ENCODE data around the gene YIPF1.
A peak's percentile ranks its signal among the peaks of the same experiment; 100 is the strongest.
"Not testable (repeated sequence)": the region's sequence is repeated elsewhere in the genome, so short reads cannot be mapped to it uniquely, and the experiment has no call there.

YIPF1 gene

GRCh38 chr1:53819387-53819786 lies 70.2 kb downstream of the YIPF1 start:
- DNase-seq (ENCODE audit: low read depth, low spot score): no peak
- no peak for TF ChIP-seq CTCF (IDR thresholded peaks at IDR 0.05; ENCODE audit: low read depth, low read length)
- H3K4me3 ChIP-seq (ENCODE audit: low read depth, low read length): no peak overlapping the region
- in situ Hi-C loops (cut with HindIII; ENCODE audit: low sequenced_read_pairs): no loop called here

- in situ Hi-C loops (cut with HindIII; ENCODE audit: low sequenced_read_pairs); DNase-seq (ENCODE audit: low read depth, low spot score); H3K4me3 ChIP-seq (ENCODE audit: low read depth, low read length): not testable (repeated sequence)
Measured at GRCh38 chr1:53816584-53816983, 73.0 kb downstream of the YIPF1 start.

- H3K4me3 ChIP-seq (ENCODE audit: low read depth, low read length); DNase-seq (ENCODE audit: low read depth, low spot score); in situ Hi-C loops (cut with HindIII; ENCODE audit: low sequenced_read_pairs): not testable (repeated sequence)
Measured at GRCh38 chr1:53815484-53815883, 74.1 kb downstream of the YIPF1 start.

- no peak for DNase-seq (ENCODE audit: low read depth, low spot score)
- no peak overlapping the region for H3K4me3 ChIP-seq (ENCODE audit: low read depth, low read length)
- peak; percentile 12 for TF ChIP-seq CTCF (IDR thresholded peaks at IDR 0.05; ENCODE audit: low read depth, low read length)
- in situ Hi-C loops (cut with HindIII; ENCODE audit: low sequenced_read_pairs): no loop called here
Measured at GRCh38 chr1:53811414-53811851, 78.2 kb downstream of the YIPF1 start.

GRCh38 chr1:53810497-53810896 lies 79.1 kb downstream of the YIPF1 start:
- H3K4me3 ChIP-seq (ENCODE audit: low read depth, low read length): no peak overlapping the region
- in situ Hi-C loops (cut with HindIII; ENCODE audit: low sequenced_read_pairs): no loop called here
- no peak for DNase-seq (ENCODE audit: low read depth, low spot score)
- TF ChIP-seq CTCF (IDR thresholded peaks at IDR 0.05; ENCODE audit: low read depth, low read length): no peak

GRCh38 chr1:53810007-53810406 lies 79.6 kb downstream of the YIPF1 start:
- no peak overlapping the region for H3K4me3 ChIP-seq (ENCODE audit: low read depth, low read length)
- in situ Hi-C loops (cut with HindIII; ENCODE audit: low sequenced_read_pairs): no loop called here
- DNase-seq (ENCODE audit: low read depth, low spot score): no peak
- no peak for TF ChIP-seq CTCF (IDR thresholded peaks at IDR 0.05; ENCODE audit: low read depth, low read length)

- no peak overlapping the region for H3K4me3 ChIP-seq (ENCODE audit: low read depth, low read length)
- peak; percentile 81 for DNase-seq (ENCODE audit: low read depth, low spot score)
- TF ChIP-seq CTCF (IDR thresholded peaks at IDR 0.05; ENCODE audit: low read depth, low read length): no peak
- in situ Hi-C loops (cut with HindIII; ENCODE audit: low sequenced_read_pairs): no loop called here
Measured at GRCh38 chr1:53807916-53808315, 81.7 kb downstream of the YIPF1 start.

GRCh38 chr1:53804791-53805505 lies 84.6 kb downstream of the YIPF1 start:
- H3K4me3 ChIP-seq (ENCODE audit: low read depth, low read length): no peak overlapping the region
- TF ChIP-seq CTCF (IDR thresholded peaks at IDR 0.05; ENCODE audit: low read depth, low read length): no peak
- no peak for DNase-seq (ENCODE audit: low read depth, low spot score)
- in situ Hi-C loops (cut with HindIII; ENCODE audit: low sequenced_read_pairs): no loop called here
